GM12873 (cell line): ENCODE results near the gene MCF2L.

ENCODE experiments used
- TF ChIP-seq, protein P1 (sequence below): IDR thresholded peaks from 2 replicates; pipeline ENCODE4 v1.5.1; 2012; ENCODE audit warnings: low read depth, mild to moderate bottlenecking, moderate library complexity, low read length, control low read depth; ENCODE audit not compliant: insufficient read depth; ENCODE audit errors: missing control alignments

The MCF2L gene

DNA sequence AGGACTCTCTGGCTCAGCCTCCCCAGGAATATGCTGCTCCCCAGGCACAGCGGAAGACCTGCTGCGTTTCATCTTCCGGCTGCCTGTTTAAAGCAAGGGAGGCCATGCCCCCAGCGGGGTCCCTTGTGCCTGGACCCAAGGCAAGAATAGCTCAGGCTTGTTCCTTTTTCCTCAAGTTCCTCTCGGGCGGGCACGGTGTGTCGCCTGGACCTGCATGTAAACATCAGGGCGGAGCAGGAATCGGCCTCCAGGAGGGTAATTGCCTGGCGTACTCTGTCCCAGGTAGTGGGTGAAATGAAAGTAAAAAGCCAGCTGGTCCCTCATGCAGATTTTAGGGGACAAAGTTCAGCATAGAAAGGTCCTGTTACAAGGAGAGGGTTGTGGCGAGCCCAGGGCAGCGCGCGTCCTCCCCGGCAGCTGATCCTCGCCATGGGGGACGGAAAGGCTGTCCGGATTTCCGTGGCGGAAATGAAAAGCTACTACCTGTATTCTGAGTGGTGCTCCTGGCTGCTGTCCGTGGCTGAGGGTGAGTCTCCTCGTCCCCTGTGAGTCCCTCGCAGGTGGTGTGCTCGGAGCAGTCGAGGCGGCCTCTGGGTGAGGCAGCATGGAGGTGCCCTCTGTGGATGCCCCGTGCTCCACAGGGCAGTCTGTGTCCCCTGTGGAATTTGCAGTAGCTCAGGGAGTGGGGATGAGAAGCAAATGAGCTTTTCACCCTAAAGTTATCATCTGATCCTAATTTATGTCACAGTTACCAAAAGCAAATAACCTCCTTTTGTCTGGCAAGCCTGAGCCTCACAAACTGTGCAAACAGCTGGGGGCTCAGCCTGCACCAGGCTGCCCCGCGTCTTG is 16.2 kb downstream of the MCF2L start:
- TF ChIP-seq, protein P1, sequence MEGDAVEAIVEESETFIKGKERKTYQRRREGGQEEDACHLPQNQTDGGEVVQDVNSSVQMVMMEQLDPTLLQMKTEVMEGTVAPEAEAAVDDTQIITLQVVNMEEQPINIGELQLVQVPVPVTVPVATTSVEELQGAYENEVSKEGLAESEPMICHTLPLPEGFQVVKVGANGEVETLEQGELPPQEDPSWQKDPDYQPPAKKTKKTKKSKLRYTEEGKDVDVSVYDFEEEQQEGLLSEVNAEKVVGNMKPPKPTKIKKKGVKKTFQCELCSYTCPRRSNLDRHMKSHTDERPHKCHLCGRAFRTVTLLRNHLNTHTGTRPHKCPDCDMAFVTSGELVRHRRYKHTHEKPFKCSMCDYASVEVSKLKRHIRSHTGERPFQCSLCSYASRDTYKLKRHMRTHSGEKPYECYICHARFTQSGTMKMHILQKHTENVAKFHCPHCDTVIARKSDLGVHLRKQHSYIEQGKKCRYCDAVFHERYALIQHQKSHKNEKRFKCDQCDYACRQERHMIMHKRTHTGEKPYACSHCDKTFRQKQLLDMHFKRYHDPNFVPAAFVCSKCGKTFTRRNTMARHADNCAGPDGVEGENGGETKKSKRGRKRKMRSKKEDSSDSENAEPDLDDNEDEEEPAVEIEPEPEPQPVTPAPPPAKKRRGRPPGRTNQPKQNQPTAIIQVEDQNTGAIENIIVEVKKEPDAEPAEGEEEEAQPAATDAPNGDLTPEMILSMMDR, result no peak

DNA sequence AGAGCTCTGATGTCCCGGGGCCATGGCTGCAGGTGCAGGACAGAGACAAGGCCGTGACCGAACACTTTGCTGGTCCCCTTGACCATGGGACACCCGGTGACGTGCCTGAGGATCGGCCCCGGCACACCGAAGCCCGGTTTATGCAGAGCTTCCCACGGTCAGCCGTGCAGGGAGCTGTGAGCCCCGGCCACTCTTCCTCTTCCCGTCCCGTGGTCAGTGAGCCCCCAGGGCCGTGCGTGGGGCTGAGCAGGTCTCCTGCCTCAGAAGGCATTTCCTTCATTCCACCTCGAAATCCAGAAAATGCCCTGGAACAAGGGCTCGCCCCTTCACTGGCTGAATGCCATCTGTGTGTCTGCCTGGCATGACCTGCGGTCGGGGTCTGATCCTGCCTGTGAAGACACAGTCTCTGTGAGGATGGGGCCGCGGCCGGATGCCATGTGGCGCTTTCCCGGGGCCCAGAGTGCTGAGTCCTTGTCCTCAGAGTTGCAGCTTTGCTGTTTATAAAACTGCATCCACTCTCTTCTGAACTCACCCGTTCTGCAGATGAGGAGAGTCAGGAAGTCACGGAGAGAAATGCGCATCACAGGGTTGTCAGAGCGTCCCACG is 16.9 kb downstream of the MCF2L start:
- TF ChIP-seq, protein P1, result no peak

DNA sequence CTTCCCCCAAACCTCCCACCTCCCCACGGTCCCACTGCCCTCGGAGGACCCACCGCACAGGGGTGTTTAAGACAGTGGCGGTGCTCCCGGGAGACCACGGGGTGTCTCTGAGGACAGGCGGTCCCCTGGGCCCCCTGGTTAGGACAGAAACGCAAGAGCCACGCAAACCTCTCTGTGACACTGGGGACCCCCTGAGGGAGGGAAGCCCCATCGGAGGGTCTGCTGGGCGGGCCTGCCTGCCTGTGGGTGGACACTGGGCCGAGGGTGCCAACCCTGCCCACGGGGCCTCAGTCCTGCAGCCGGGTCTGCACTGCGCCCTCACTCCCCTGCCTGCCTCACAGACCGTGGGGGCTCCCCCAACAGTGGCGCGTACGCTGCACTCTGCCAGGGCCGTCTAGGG is 17.5 kb downstream of the MCF2L start:
- TF ChIP-seq, protein P1, result no peak

- TF ChIP-seq, protein P1, result no peak
Observed at GRCh38 chr13:112986946-112987681, 18.1 kb downstream of the MCF2L start.

DNA sequence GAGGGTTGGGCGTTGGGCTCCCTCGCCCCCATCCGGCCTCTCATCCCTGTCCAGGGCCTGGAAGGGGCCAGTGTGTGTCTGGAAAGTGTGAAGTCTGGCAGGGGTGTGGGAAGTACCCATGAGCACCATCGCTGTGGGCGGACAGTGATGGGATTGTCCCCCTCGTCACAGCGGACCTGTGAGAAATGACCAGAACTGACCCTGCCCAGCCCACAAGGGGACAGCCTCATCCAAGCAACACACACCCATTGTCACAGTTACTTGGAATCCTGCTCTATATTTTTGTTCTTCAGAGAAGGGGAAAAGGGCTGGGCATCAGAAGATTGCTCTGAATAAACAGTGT is 18.6 kb downstream of the MCF2L start:
- TF ChIP-seq, protein P1, result no peak

DNA sequence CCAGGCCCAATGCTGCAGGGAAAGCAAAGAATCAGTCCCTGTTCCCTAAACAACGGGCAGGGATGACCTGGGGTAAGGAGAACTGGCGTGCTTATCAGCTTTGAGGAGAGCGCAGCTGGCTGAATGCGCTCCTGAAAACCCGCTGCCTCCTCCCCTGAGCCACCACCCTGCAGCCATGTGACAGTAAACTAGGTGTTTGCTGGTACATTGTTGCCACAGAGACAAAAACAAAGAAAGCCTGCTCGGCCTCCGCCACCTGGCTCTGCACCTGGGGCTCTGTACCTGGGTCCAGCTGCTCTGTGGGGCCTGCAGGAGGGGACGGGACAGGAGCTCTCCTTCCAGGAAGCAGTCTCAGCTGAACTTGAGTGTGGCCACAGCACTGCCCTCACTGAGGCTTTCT is 21.8 kb downstream of the MCF2L start:
- TF ChIP-seq, protein P1, result no peak

GRCh38 chr13:112991609-112992008 is 22.6 kb downstream of the MCF2L start:
- TF ChIP-seq, protein P1, result no peak
